ENCODE results near the gene SH3RF1. TPM values are rescaled to one million over a fixed set of nuclear protein-coding genes. Genes with fewer than 3 reads are reported as not detected.

The SH3RF1 gene
- total and polyA plus RNA-seq, 2 of the 8 experiments (the other 6 are each of a cell fraction or from before 2014, with no cell fraction given), result 6.9 to 15.1 TPM

DNA sequence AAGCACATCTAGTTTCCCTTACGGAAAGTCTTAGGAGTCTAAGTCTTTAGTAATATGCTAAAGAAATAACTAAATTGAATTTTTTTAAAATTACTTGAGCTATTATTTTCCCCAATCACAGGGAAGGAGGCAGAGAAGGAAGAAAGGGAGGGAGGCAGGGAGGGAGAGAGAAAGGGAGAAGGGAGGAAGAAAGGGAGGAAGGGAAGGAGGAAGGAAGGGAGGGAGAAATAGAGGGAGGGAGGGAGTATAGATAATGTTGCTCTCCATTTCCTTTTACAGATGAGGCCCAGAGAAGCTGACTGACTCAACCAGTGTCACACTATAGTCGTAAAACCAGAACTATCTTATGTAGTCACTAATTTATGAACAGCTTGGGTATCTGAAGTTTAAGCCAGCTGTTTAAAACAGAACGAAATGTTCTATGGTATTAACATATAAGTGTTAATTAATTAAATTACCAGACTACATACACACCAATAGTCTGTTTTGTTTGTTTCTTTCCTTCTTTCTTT lies 14.6 kb downstream of the SH3RF1 start:
- Histone ChIP-seq H2BK120ac (replicated peaks; ENCODE audit: low read depth, low read length) (no peak overlapping the region), H3K9me3 (ENCODE audit: insufficient read depth in 2 of 2, low read depth in 1 of 2, low read length in 1 of 2) (no peaks in the 10 kb centered on the region), H2BK20ac (ENCODE audit: low read length) (no peak overlapping the region), H3K79me1 (ENCODE audit: low read depth, low read length) (no peaks in the 10 kb centered on the region; the same call in 1 of the 2 replicates), H3K36me3 (ENCODE audit: control insufficient read depth in 2 of 4, insufficient read depth in 4 of 4, low read length in 3 of 4) (no peaks in the 10 kb centered on the region), H3K4ac (replicated peaks; ENCODE audit: insufficient read length, low read depth, low read length) (no peak overlapping the region), H4K5ac (ENCODE audit: insufficient read length, low read depth, low read length) (no peak overlapping the region), H3K4me2 (ENCODE audit: insufficient read depth in 1 of 2, low read depth in 2 of 2, low read length in 2 of 2) (no peak overlapping the region), H2AFZ (ENCODE audit: low read length) (no peak overlapping the region), H3K79me2 (ENCODE audit: control insufficient read depth in 1 of 2, insufficient read depth in 2 of 2, low read length in 2 of 2) (peaks cover 0 to 92% of the 10 kb centered on the region in 2 experiments; a peak in 2 of 4 replicates), H3K9ac (replicated peaks in 1 of 4; ENCODE audit: extremely low read depth in 1 of 4, low read depth in 3 of 4, low read length in 3 of 4) (no peak overlapping the region), H3K56ac (replicated peaks; ENCODE audit: insufficient read length, low read depth, low read length) (no peak overlapping the region), H3K18ac (ENCODE audit: extremely low read depth, low read length) (no peak overlapping the region), H3K27me3 (replicated peaks in 1 of 4; ENCODE audit: control insufficient read depth in 3 of 4, extremely low read depth in 1 of 4, insufficient read depth in 3 of 4, low read length in 3 of 4) (no peaks in the 10 kb centered on the region), H2BK5ac (ENCODE audit: low read depth, low read length) (no peak overlapping the region), H3K23ac (ENCODE audit: insufficient read length) (no peak overlapping the region), H3K4me3 (ENCODE audit: extremely low read depth in 1 of 4, insufficient read depth in 2 of 4, low read depth in 3 of 4, low read length in 4 of 4) (no peak overlapping the region), H3K27ac (ENCODE audit: low read depth, low read length) (no peak overlapping the region), H2BK15ac (ENCODE audit: low read length) (no peak overlapping the region), H4K8ac (ENCODE audit: extremely low read depth, insufficient read depth, low read length) (no peak overlapping the region), H4K20me1 (replicated peaks in 1 of 2; ENCODE audit: control insufficient read depth in 1 of 2, insufficient read depth in 2 of 2, low read length in 2 of 2) (peaks cover 0 to 2% of the 10 kb centered on the region in 2 experiments), H2AK5ac (ENCODE audit: low read depth, low read length) (no peak overlapping the region), H3K14ac (ENCODE audit: insufficient read length) (no peak overlapping the region), H4K91ac (replicated peaks; ENCODE audit: insufficient read length, low read length) (no peak overlapping the region), H3K23me2 (ENCODE audit: low read depth, low read length) (no peaks in the 10 kb centered on the region; the same call in 1 of the 2 replicates), H2BK12ac (ENCODE audit: low read depth, low read length) (no peak overlapping the region), H3K4me1 (replicated peaks in 1 of 4; ENCODE audit: control insufficient read depth in 3 of 4, insufficient read depth in 4 of 4, low read length in 3 of 4) (peaks cover 0 to 21% (median 16%) of the 10 kb centered on the region in 4 experiments; a peak in 4 of 7 replicates)
- DNase-seq (ENCODE audit: low read depth in 1 of 2, low spot score in 2 of 2) (no peak), FAIRE-seq (no peak)
- CTCF ChIA-PET (ENCODE audit: partially characterized antibody), result interaction anchor here (0.7 to 5.1 kb wide), 6 partner anchors 9 to 792 kb away, joined by 3 to 24 read pairs (median 4); partner anchors contain the start of genes CBR4 and SH3RF1
- POLR2A ChIA-PET (ENCODE audit: partially characterized antibody), result interaction anchor here (0.6 to 4.3 kb wide), 3 partner anchors 10 to 754 kb away, joined by 3 to 34 read pairs (median 4); partner anchors contain the start of gene SH3RF1
- 77% methylated on average over 3 of the region's 3 CpGs; no CpG with 5 or more reads in 1 of the 2 experiments for WGBS, 2 experiments (ENCODE audit: extremely low coverage in 1 of 2, insufficient coverage in 1 of 2, insufficient read length in 1 of 2, insufficient replicate concordance in 2 of 2, low coverage in 1 of 2, low lambda C conversion rate in 2 of 2, missing lambda C conversion rate in 1 of 2)
- TF ChIP-seq PHF8 (conservative IDR thresholded peaks at IDR 0.05; ENCODE audit: low read depth, low read length) (no peak), GABPA (IDR thresholded peaks at IDR 0.05; ENCODE audit: borderline replicate concordance, insufficient read depth, low read length) (no peak), RBBP5 (IDR thresholded peaks at IDR 0.05; ENCODE audit: borderline replicate concordance, low read depth, low read length) (no peak), SP1 (IDR thresholded peaks at IDR 0.05; ENCODE audit: low read depth, low read length) (no peak), POU5F1 (IDR thresholded peaks at IDR 0.05; ENCODE audit: low read depth, low read length) (no peak), CREB1 (IDR thresholded peaks at IDR 0.05) (no peak), TAF7 (optimal IDR thresholded peaks at IDR 0.05; ENCODE audit: borderline replicate concordance, low read depth, low read length) (no peak), CBX8 (IDR thresholded peaks at IDR 0.05; ENCODE audit: borderline replicate concordance, low read depth, low read length) (no peak), FOSL1 (IDR thresholded peaks at IDR 0.05; ENCODE audit: insufficient read depth, low read depth, low read length) (no peak), KDM5A (IDR thresholded peaks at IDR 0.05; ENCODE audit: low read length) (no peak), TEAD4 (IDR thresholded peaks at IDR 0.05; ENCODE audit: low read depth, low read length) (no peak), SP2 (IDR thresholded peaks at IDR 0.05; ENCODE audit: low read length) (no peak), HDAC6 (IDR thresholded peaks at IDR 0.05; ENCODE audit: low read depth, low read length) (no peak), SRF (IDR thresholded peaks at IDR 0.05; ENCODE audit: low read depth, low read length) (no peak)
